CD4-positive, alpha-beta T cell treated with Interleukin-4 for 4 hours (primary cell): ENCODE results near the gene TMEM82.

Experiments used
- DNase-seq: peaks from one replicate; pipeline ENCODE4 v3.0.0-alpha.2; 2020

The TMEM82 gene

DNA sequence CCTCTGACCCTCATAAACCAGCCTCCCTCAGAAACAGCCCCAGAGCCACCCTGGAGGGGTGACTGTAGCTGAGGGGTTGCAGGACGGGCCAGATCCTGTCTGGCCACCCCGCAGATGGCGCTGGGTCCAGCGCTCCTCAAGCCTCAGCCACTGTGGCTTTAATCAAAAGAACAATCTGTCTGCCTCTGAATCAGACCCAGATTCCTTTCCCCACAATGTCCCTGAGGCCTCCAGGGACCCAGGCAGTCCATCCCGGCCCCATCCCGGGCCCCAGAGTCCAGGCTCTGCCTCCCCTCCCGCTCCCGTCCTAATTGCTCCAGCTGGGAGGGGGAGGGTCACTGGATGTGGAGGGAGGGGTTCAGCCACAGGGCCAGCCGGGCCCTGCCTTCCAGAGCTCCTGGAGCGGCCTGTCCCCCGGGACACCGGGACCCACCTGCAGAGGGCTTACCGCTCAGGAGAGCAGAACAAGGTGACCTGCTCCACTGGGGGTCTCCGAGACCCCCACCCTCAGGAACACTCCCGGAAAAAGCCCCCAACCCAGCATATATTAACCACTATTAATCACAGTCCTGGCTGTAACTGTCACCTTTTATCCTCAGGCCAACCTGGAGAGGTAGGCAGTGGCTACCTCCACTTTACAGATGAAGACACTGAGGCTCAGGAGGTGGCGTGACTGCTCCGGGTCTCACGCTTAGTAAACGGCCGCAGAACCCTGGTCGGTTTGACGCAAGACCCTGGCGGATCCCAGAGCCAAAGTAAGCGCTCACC is 15.5 kb downstream of the TMEM82 start:
- no peak for DNase-seq

DNA sequence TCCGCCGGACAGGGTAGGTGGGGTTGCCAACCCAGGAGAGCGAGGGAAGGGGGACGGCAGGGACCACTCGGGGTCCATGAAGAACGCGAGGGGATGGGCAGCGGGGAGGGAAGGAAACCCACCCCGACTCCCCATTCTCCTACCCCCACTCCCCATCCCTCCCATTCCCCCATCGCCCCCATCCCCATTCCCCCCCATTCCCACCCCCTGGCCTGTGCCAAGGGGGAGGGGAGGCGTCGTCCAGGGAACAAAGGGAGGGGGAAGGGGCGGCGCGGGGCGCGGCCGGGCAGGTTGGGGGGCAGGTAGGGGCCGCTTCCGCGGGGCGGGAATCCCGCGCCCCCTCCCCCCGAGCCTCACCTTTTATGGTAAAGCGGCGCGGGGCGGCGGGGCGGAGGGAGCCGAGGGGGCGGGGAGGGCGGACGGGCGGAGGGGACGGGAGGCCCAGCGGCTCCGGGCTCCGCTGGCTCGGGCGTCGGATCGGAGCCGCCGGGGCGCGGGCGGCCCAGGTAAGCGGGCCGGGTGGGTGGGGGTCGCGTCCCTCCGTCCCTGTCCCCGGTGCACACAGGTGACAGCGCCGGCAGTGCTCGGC is 16.1 kb downstream of the TMEM82 start, which contains the start of gene FBLIM1:
FBLIM1 (plus strand) TSS at position 453 of the 589 bp plus-strand sequence. CDS start 6,189 bp downstream, outside the sequence.
- DNase-seq: no peak

- no peak for DNase-seq
Measured at GRCh38 chr1:15758953-15759661, 16.8 kb downstream of the TMEM82 start.

- DNase-seq: no peak
Measured at GRCh38 chr1:15760520-15761211, 18.4 kb downstream of the TMEM82 start.

- DNase-seq: no peak
Measured at GRCh38 chr1:15761366-15762128, 19.2 kb downstream of the TMEM82 start.

DNA sequence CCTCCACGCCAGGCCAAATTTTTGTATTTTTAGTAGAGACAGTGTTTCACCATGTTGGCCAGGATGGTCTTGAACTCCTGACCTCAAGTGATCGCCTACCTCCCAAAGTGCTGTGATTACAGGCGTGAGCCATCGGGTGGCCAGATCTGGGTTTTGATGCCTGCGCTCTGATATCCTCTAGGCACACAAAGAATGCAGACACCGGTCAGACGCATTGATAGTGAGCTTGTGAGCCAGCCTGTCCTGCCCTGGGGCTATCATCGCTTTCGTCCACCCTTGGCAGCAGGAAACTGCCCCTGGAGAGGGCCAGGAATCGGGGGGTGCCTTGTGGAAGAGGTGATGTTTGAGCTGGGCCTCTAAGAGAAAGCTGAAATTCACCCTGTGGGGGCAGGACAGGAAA is 20.2 kb downstream of the TMEM82 start:
- DNase-seq: no peak

DNA sequence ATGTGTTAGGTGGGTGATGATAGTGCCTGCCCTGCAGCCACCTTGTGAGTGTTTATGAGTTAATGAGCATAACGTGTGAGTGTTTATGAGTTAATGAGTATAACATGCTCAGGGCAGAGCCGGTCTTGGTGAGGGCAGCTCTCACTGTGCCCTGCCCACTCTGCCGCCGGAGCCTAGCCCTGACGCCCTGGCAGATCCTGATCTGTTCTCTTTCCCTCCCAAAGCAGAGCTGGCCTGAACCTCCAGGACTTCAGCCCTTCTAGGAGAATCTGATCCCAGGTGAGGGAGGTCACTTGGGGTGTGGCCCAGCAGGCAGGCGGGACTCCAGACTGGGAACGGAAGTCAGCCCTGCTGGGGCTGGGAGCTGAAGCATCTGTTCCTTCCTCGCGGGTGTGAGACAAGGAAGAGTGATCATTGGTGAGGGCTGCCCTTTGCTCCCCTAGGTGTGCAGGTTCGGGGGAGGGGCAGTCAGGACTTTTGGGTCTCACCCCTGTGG is 22.0 kb downstream of the TMEM82 start:
- DNase-seq: no peak

DNA sequence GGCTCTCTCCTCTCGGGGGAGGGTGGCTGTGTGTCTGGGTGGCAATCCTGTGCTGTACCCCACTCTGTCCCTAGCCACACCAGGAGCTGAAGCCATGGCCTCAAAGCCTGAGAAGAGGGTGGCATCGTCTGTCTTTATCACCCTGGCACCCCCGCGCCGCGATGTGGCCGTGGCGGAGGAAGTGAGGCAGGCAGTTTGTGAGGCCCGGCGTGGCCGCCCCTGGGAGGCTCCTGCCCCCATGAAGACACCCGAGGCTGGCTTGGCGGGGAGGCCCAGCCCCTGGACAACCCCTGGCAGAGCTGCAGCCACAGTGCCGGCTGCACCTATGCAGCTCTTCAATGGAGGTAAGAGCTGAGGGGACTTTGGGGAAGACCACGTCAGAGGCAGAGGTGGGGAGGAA is 22.6 kb downstream of the TMEM82 start:
- no peak for DNase-seq

DNA sequence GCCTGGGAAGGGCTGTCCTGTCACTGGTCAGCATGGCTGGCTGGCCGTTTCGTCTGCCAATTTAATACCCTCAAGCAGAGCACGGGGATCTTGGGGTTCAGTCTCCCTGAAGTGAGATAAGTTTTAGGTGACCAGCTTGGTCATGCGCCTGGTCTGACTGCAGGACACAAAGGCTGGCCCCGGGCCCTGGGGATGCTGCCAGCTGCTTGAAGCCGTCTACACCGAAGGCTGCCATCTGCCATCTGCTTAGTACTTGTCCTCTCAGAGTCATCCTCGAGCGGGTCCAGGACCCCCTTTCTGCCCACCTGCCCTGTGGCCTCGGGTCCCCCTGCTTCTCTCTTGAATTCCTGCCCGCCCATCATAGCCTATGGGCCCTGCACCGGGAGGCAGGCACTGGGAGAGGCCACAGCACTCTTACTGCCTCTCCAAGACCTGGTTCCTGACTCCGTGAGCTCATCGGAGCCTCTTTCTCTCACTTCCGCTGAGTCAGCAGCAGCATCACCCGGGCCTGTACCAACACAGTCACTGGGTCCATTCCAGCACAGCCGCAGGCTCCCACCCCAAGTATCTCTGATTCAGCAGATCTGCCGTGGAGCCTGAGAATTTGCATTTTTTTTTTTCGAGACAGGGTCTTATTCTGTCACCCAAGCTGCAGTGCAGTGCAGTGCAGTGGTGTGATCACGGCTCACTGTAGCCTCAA is 23.3 kb downstream of the TMEM82 start:
- DNase-seq: no peak

DNA sequence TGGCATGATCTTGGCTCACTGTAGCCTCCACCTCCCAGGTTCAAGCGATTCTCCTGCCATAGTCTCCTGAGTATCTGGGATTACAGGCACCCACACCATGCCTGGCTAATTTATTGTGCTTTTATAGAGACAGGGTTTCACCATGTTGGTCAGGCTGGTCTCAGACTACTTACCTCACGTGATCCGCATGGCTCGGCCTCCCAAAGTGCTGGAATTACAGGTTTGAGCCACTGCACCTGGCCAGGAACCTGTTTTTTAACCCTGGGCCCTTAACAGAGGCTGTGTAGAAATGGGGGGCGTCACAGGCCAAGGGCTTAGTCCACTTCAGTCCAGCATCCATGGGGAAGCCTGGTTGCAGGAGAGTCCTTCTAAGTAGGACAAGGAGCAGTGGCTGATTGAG is 25.6 kb downstream of the TMEM82 start:
- DNase-seq: no peak

GRCh38 chr1:15768388-15768787 is 26.1 kb downstream of the TMEM82 start:
- DNase-seq: no peak

GRCh38 chr1:15770313-15770962 is 28.1 kb downstream of the TMEM82 start:
- no peak for DNase-seq

GRCh38 chr1:15771836-15772515 is 29.7 kb downstream of the TMEM82 start:
- DNase-seq: no peak

DNA sequence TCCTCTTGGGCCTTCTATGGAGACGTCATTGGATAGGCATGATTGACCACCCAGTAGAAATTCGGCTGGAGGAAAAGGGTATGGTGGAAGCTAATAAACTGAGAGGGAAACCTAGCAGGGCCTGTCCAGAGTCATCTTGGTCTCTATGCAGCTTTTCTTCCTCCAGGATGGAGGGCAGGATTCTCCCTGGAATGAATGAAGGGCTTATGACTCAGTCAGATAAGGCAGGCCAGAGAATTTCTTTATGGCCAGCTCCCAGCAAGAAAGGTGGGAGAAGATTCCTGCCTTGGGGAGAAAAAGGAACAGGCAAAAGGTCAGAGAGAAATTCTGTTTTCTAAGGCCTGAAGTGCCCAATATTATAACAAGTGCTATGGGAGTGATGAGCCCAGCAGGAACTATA is 33.4 kb downstream of the TMEM82 start:
- no peak for DNase-seq

GRCh38 chr1:15777909-15778707 is 35.8 kb downstream of the TMEM82 start:
- no peak for DNase-seq

GRCh38 chr1:15785683-15786082 is 43.4 kb downstream of the TMEM82 start:
- DNase-seq: no peak

DNA sequence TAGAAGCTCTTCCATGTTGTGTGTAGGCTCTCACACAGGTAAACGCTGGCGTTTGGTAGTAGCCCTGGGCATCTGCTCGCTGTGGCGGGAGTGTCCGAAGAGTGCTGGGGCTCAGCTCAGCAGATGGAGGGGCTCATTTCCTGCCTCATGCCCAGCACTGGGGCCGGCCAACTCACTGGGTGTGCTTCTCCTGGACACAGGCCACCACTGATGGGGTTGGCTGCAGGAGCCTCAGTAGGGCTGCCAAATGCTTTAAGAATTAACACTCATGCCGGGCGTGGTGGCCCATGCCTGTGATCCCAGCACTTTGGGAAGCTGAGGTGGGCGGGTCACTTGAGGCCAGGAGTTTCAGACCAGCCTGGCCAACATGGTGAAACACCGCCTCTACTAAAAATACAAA is 44.3 kb downstream of the TMEM82 start:
- no peak for DNase-seq

- no peak for DNase-seq
Measured at GRCh38 chr1:15788624-15789301, 46.5 kb downstream of the TMEM82 start.

DNA sequence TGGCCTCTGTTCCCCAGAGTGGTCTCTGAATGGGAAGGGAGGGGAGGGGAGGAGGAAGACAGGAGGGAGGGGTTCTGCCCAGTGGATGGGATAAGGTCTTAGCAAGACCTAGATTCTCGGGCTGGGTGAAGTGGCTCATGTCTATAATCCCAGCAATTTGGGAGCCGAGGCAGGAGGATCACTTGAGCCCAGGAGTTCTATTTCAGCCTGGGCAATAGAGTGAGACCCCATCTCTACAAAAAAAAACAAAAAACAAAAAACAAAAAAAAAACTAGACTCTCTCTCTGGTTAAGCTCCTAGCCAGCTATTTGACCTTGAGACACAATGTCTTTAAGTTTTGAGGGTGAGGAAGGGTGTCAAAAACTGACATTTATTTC is 53.8 kb downstream of the TMEM82 start:
- DNase-seq: no peak
